Right cardiac atrium (tissue), 5 donors: ENCODE data around the gene PTPRM. TPM values are rescaled to one million over a fixed set of nuclear protein-coding genes. Genes with fewer than 3 reads are reported as not detected.

ENCODE experiments used
- ATAC-seq, 2 donors: fragments of 200-7000 bp; cut with Tn5 transposase; one replicate each; pipeline versions ENCODE4 v1.8.0 to v1.9.1; 2020; ENCODE audit warnings: moderate library complexity in 2 of 2, mild to moderate bottlenecking in 1 of 2
- DNase-seq, 3 donors: peaks; one replicate each; pipeline ENCODE4 v3.0.0-alpha.2; 2020
- H3K27ac ChIP-seq: one replicate; pipeline ENCODE4 v1.5.1; 2013; ENCODE audit warnings: mild to moderate bottlenecking, low read length, control low read depth, moderate library complexity
- H3K27me3 ChIP-seq: one replicate; pipeline ENCODE4 v1.6.1; 2013; ENCODE audit not compliant: control insufficient read depth, insufficient read depth
- H3K4me1 ChIP-seq: one replicate; pipeline ENCODE4 v1.6.1; 2013; ENCODE audit warnings: low read length; ENCODE audit not compliant: control insufficient read depth, insufficient read depth
- H3K4me3 ChIP-seq: one replicate; pipeline ENCODE4 v1.5.1; 2013; ENCODE audit warnings: low read length, control low read depth
- H3K9me3 ChIP-seq: one replicate; pipeline ENCODE4 v1.6.1; 2013; ENCODE audit warnings: low read length; ENCODE audit not compliant: control insufficient read depth
- WGBS: extraction: QIAGEN DNeasy Blood & Tissue Kit; methylation state at CpG from one replicate; pipeline ENCODE4 v1.1.7; 2013; 5-methylcytosine and 5-hydroxymethylcytosine counted together
- intact Hi-C, 4 donors: fragments of 100-400 bp; cut with DNase I; formaldehyde crosslinking; loops; one replicate each; pipeline versions ENCODE4 v1.11.0 to v1.14.0; 2022 to 2023
- polyA plus RNA-seq: library from polyadenylated mRNA; stranded (reverse); fragments of 200-250 nt; gene quantifications from one replicate; pipeline ENCODE4 v1.2.3, GENCODE V29; 2013
- total RNA-seq, 4 donors: library from RNA; stranded (reverse); fragmentation: NEBNext Ultra II Directional; extraction: Animal tissue kit (Norgen Biotek cat#: 25700); gene quantifications; one replicate each; pipeline ENCODE4 v1.2.1, GENCODE V29; 2021
- donor health status: healthy with polysubstance abuse.
- donor health status: DM: no; HTN: yes; CAD: no.
- donor health status: DM: no; HTN: no; CAD: no.
- donor health status: DM: no; HTN: yes; CAD: no; lungs with severe emphysema.
- donor health status: DM: yes; HTN: yes; CAD: no.

Gene PTPRM
- total and polyA plus RNA-seq, 5 donors, result 55.1 to 81.5 (median 63.4) TPM

GRCh38 chr18:8293184-8293583, 726.1 kb downstream of the PTPRM start:
- 58% methylated on average over 2 of the region's 2 CpGs for WGBS
- no peak for ATAC-seq
- intact Hi-C loops, result no loop called here
- DNase-seq, result no peak
- Histone ChIP-seq H3K4me1 (peaks cover 6% of the 10 kb centered on the region), H3K4me3 (no peak overlapping the region), H3K27me3 (no peaks in the 10 kb centered on the region), H3K27ac (no peak overlapping the region), H3K9me3 (no peaks in the 10 kb centered on the region)

GRCh38 chr18:8296886-8297616, 729.9 kb downstream of the PTPRM start:
- Histone ChIP-seq H3K27me3 (no peaks in the 10 kb centered on the region), H3K4me3 (no peak overlapping the region), H3K9me3 (no peaks in the 10 kb centered on the region), H3K27ac (no peak overlapping the region), H3K4me1 (no peaks in the 10 kb centered on the region)
- ATAC-seq (no peak), DNase-seq (no peak)
- intact Hi-C loops, result no loop called here
- 95% methylated on average over 16 of the region's 16 CpGs for WGBS

GRCh38 chr18:8298186-8298585, 731.1 kb downstream of the PTPRM start:
- intact Hi-C loops, result no loop called here
- no peaks in the 10 kb centered on the region for H3K4me1 ChIP-seq
- DNase-seq (no peak), ATAC-seq (no peak)
- no peaks in the 10 kb centered on the region for H3K27me3 ChIP-seq
- 97% methylated on average over 2 of the region's 2 CpGs for WGBS
- no peaks in the 10 kb centered on the region for H3K9me3 ChIP-seq
- H3K27ac ChIP-seq, result no peak overlapping the region
- no peak overlapping the region for H3K4me3 ChIP-seq

- DNase-seq (no peak), ATAC-seq (no peak)
- intact Hi-C loops, result no loop called here
- no peaks in the 10 kb centered on the region for H3K27me3 ChIP-seq
- H3K27ac ChIP-seq, result no peak overlapping the region
- no peak overlapping the region for H3K4me3 ChIP-seq
- no peaks in the 10 kb centered on the region for H3K9me3 ChIP-seq
- WGBS, result 90% methylated on average over 8 of the region's 8 CpGs
- no peaks in the 10 kb centered on the region for H3K4me1 ChIP-seq
Observed at GRCh38 chr18:8299054-8299980, 732.2 kb downstream of the PTPRM start.

GRCh38 chr18:8300751-8301410, 733.8 kb downstream of the PTPRM start:
- Histone ChIP-seq H3K27ac (no peak overlapping the region), H3K27me3 (no peaks in the 10 kb centered on the region), H3K4me3 (no peak overlapping the region), H3K9me3 (no peaks in the 10 kb centered on the region), H3K4me1 (no peaks in the 10 kb centered on the region)
- ATAC-seq (no peak), DNase-seq (no peak)
- WGBS, result 91% methylated on average over 6 of the region's 6 CpGs
- intact Hi-C loops, result no loop called here

- Histone ChIP-seq H3K4me3 (no peak overlapping the region), H3K27me3 (no peaks in the 10 kb centered on the region), H3K4me1 (no peaks in the 10 kb centered on the region), H3K27ac (no peak overlapping the region), H3K9me3 (no peaks in the 10 kb centered on the region)
- intact Hi-C loops, result no loop called here
- no peak for DNase-seq
- ATAC-seq, result no peak
- 94% methylated on average over 10 of the region's 10 CpGs for WGBS
Observed at GRCh38 chr18:8301427-8302172, 734.5 kb downstream of the PTPRM start.

- no peak for DNase-seq
- no peak for ATAC-seq
- no peak overlapping the region for H3K27ac ChIP-seq
- WGBS, result 91% methylated on average over 7 of the region's 7 CpGs
- intact Hi-C loops, result no loop called here
- no peak overlapping the region for H3K4me3 ChIP-seq
- H3K9me3 ChIP-seq, result no peaks in the 10 kb centered on the region
- H3K27me3 ChIP-seq, result no peaks in the 10 kb centered on the region
- H3K4me1 ChIP-seq, result no peaks in the 10 kb centered on the region
Observed at GRCh38 chr18:8303151-8303755, 736.1 kb downstream of the PTPRM start.

- intact Hi-C loops, result no loop called here
- Histone ChIP-seq H3K9me3 (no peaks in the 10 kb centered on the region), H3K27ac (no peak overlapping the region), H3K27me3 (no peaks in the 10 kb centered on the region), H3K4me1 (no peaks in the 10 kb centered on the region), H3K4me3 (no peak overlapping the region)
- ATAC-seq, result no peak
- no peak for DNase-seq
Observed at GRCh38 chr18:8307960-8308359, 740.8 kb downstream of the PTPRM start.

GRCh38 chr18:8313043-8313442, 745.9 kb downstream of the PTPRM start:
- H3K27ac ChIP-seq, result no peak overlapping the region
- no peaks in the 10 kb centered on the region for H3K27me3 ChIP-seq
- no peaks in the 10 kb centered on the region for H3K4me1 ChIP-seq
- WGBS, result 91% methylated on average over 2 of the region's 2 CpGs
- DNase-seq (no peak), ATAC-seq (no peak)
- H3K9me3 ChIP-seq, result no peaks in the 10 kb centered on the region
- intact Hi-C loops, result no loop called here
- no peak overlapping the region for H3K4me3 ChIP-seq

GRCh38 chr18:8314124-8314523, 747.0 kb downstream of the PTPRM start:
- H3K4me3 ChIP-seq, result no peak overlapping the region
- no peak overlapping the region for H3K27ac ChIP-seq
- no peaks in the 10 kb centered on the region for H3K4me1 ChIP-seq
- no peaks in the 10 kb centered on the region for H3K9me3 ChIP-seq
- ATAC-seq, result no peak
- H3K27me3 ChIP-seq, result no peaks in the 10 kb centered on the region
- intact Hi-C loops, result no loop called here
- no peak for DNase-seq
- WGBS, result 93% methylated on average over 2 of the region's 2 CpGs
